Measurements from ENCODE around the gene LAMC3.

DNA sequence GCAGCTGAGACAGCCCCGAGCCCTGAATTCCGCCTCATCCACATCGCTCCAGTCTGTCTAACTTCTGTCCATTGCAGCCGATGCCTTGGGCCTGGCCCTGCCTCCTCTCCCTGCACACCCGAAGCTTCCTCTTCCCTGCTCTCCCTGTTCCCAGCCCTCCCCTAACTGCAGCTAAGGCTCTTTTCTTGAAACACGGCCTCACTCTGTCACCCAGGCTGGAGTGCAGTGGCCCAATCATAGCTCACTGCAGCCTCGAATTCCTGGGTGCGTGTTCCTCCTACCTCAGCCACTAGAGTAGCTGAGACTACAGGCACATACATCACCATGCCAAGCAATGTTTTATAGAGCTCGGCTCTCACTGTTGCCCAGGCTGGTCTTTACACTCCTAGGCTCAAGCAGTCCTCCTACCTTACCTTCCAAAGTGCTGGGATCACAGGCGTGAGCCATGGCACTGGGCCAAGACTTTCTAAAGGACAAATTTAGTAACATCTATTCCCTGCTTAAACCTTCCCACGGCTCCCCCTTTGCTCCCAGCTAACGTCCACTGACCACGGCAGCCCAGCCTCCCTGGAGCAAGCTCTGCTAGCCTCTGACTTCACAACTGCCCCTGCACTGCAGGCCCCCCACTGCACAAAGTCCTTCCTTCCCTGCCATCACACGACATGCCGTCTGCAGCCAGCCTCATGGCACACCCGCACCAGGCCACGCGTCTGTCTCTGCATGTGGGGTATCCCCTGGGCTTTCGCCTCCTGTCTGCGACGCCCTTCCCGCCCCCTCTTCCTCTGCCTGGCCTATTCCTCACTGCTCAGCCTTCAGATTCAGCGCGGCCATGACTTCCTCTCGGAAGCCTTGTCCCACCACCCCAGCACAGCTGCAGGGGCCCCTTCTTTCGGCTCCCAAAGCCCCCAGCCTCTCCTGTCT lies 28.6 kb downstream of the LAMC3 start:
- no peak for TF ChIP-seq POLR2A (IDR thresholded peaks at IDR 0.05; ENCODE audit: low read depth, low read length)
- TF ChIP-seq POLR2AphosphoS5 (IDR thresholded peaks at IDR 0.05; ENCODE audit: low read depth, low read length), result no peak

Measured in GM12892 (cell line).